Prostate gland (tissue), 2 donors: ENCODE results near the gene LRPPRC. TPM values are rescaled to one million over a fixed set of nuclear protein-coding genes. Genes with fewer than 3 reads are reported as not detected.

Experiments
- DNase-seq: peaks from one replicate; pipeline ENCODE4 v3.0.0-alpha.2; 2019; ENCODE audit warnings: low spot score
- H3K27ac ChIP-seq, 2 donors: fragments of 200-600 bp; sonication (generic); 2 replicates each; pipeline ENCODE4 v1.5.1; 2017 to 2019
- H3K27me3 ChIP-seq: fragments of 200-600 bp; sonication (generic); replicated peaks from 2 replicates; pipeline ENCODE4 v1.5.1; 2019; ENCODE audit not compliant: insufficient read depth
- H3K36me3 ChIP-seq, 2 donors: fragments of 200-600 bp; sonication (generic); 1 replicate in 1 of 2; 2 replicates in 1 of 2; pipeline versions ENCODE4 v1.5.1 to v1.8.1; 2017 to 2019
- H3K4me1 ChIP-seq: fragments of 200-600 bp; sonication (generic); replicated peaks from 2 replicates; pipeline ENCODE4 v1.5.1; 2019
- H3K4me3 ChIP-seq, 2 donors: fragments of 200-600 bp; sonication (generic); 2 replicates each; pipeline ENCODE4 v1.5.1; 2017 to 2019
- H3K9me3 ChIP-seq: fragments of 200-600 bp; sonication (generic); 2 replicates; pipeline ENCODE4 v1.5.1; 2017
- POLR2A ChIP-seq: fragments of 450-650 bp; IDR thresholded peaks from one replicate; pipeline ENCODE4 v1.6.1; 2016; ENCODE audit warnings: antibody characterized with exemption, mild to moderate bottlenecking
- POLR2AphosphoS5 ChIP-seq: sonication (generic); formaldehyde crosslinking; IDR thresholded peaks from one replicate; pipeline ENCODE4 v1.6.1; 2017; ENCODE audit warnings: antibody characterized with exemption
- WGBS: methylation state at CpG from one replicate; pipeline ENCODE4 v1.1.5; 2018; 5-methylcytosine and 5-hydroxymethylcytosine counted together
- intact Hi-C: fragments of 100-400 bp; cut with DNase I; formaldehyde crosslinking; loops from one replicate; pipeline ENCODE4 v1.14.2; 2022
- total RNA-seq, 2 donors: library from RNA; depleted of rRNA; stranded (reverse); fragments of >200 nt; gene quantifications; one replicate each; pipeline ENCODE4 v1.1.0, GENCODE V29; 2016
- TF ChIP-seq, protein P1 (sequence below), 4 experiments: fragments of 200-600 bp in 2 of 4; fragments of 450-650 bp in 2 of 4; sonication (generic) in 2 of 4; IDR thresholded peaks; 1 replicate in 3 of 4; 2 replicates in 1 of 4; pipeline ENCODE4 v1.5.1; 2016 to 2019; ENCODE audit warnings: antibody characterized with exemption in 4 of 4, mild to moderate bottlenecking in 2 of 4, moderate library complexity in 2 of 4

LRPPRC gene
- total RNA-seq, 2 donors from 2014 or later: 49.3 to 82.3 TPM

DNA sequence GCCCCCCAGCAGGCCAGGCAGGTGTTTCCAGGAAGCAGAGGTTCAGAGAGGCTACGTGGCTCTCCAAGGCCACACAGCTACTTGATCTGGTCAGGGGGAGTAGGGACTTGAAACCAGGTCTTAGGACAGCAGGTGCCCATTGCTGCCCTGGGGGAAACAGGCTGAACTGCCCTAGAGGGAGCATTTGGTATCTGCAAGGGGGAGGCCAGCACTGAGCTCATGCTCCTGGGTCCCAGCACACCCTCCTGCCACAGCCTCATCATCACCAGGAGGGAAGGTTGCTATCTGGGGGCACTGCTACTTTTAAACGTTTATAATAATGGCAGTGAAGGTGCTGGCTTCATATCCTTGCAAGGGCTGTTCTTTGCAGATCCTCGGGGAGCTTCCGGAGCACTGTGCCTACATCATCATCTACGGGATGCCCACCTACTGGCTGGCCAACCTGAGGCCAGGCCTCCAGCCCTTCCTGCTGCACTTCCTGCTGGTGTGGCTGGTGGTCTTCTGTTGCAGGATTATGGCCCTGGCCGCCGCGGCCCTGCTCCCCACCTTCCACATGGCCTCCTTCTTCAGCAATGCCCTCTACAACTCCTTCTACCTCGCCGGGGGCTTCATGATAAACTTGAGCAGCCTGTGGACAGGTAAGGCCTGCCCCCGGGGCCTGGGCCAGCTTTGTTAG lies 120.9 kb downstream of the LRPPRC start:
- no peaks in the 10 kb centered on the region for H3K9me3 ChIP-seq
- H3K27ac ChIP-seq: no peak overlapping the region
- no peak for TF ChIP-seq POLR2AphosphoS5
- TF ChIP-seq, protein P1, sequence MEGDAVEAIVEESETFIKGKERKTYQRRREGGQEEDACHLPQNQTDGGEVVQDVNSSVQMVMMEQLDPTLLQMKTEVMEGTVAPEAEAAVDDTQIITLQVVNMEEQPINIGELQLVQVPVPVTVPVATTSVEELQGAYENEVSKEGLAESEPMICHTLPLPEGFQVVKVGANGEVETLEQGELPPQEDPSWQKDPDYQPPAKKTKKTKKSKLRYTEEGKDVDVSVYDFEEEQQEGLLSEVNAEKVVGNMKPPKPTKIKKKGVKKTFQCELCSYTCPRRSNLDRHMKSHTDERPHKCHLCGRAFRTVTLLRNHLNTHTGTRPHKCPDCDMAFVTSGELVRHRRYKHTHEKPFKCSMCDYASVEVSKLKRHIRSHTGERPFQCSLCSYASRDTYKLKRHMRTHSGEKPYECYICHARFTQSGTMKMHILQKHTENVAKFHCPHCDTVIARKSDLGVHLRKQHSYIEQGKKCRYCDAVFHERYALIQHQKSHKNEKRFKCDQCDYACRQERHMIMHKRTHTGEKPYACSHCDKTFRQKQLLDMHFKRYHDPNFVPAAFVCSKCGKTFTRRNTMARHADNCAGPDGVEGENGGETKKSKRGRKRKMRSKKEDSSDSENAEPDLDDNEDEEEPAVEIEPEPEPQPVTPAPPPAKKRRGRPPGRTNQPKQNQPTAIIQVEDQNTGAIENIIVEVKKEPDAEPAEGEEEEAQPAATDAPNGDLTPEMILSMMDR (IDR thresholded peaks at IDR 0.05): no peak
- no peak for TF ChIP-seq POLR2A
- DNase-seq: no peak
- H3K36me3 ChIP-seq: no peaks in the 10 kb centered on the region
- intact Hi-C loops: no loop called here
- no peaks in the 10 kb centered on the region for H3K4me1 ChIP-seq
- 91% methylated on average over 11 of the region's 11 CpGs for WGBS
- no peak overlapping the region for H3K4me3 ChIP-seq
- no peaks in the 10 kb centered on the region for H3K27me3 ChIP-seq

GRCh38 chr2:43872151-43872550 lies 123.6 kb downstream of the LRPPRC start:
- Histone ChIP-seq H3K9me3 (no peaks in the 10 kb centered on the region), H3K4me1 (no peaks in the 10 kb centered on the region), H3K36me3 (no peaks in the 10 kb centered on the region), H3K27ac (no peak overlapping the region), H3K4me3 (no peak overlapping the region), H3K27me3 (no peaks in the 10 kb centered on the region)
- DNase-seq: no peak
- TF ChIP-seq, protein P1 (IDR thresholded peaks at IDR 0.05): no peak
- TF ChIP-seq POLR2AphosphoS5: no peak
- no peak for TF ChIP-seq POLR2A
- intact Hi-C loops: no loop called here
- 38% methylated on average over 12 of the region's 12 CpGs for WGBS

DNA sequence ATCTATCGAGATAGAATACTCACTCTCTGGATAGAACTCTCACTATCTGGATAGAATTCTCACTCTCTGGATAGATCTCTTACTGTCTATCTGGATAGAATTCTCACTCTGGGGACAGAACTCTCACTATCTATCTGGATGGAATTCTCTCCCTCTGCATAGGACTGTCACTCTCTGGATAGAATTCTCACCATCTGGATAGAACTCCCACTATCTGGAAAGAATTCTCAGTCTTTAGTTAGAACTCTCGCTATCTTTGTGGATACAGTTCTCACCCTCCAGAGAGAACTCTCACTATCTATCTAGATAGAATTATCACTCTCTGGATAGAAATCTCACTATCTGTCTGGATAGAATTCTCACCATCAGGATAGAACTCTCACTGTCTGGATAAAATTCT lies 140.5 kb downstream of the LRPPRC start:
- peaks cover 5% of the 10 kb centered on the region for H3K27me3 ChIP-seq
- WGBS: 87% methylated on average over 2 of the region's 2 CpGs
- no peaks in the 10 kb centered on the region for H3K4me1 ChIP-seq
- H3K27ac ChIP-seq: no peak overlapping the region
- no peak for TF ChIP-seq POLR2AphosphoS5
- no peak for TF ChIP-seq POLR2A
- TF ChIP-seq, protein P1 (IDR thresholded peaks at IDR 0.05): no peak
- no peaks in the 10 kb centered on the region for H3K36me3 ChIP-seq
- no peak for DNase-seq
- H3K9me3 ChIP-seq: no peaks in the 10 kb centered on the region
- no peak overlapping the region for H3K4me3 ChIP-seq
- intact Hi-C loops: no loop called here

GRCh38 chr2:43854671-43855070 lies 141.1 kb downstream of the LRPPRC start:
- H3K9me3 ChIP-seq: no peaks in the 10 kb centered on the region
- TF ChIP-seq POLR2AphosphoS5: no peak
- TF ChIP-seq, protein P1 (IDR thresholded peaks at IDR 0.05): no peak
- no peak for TF ChIP-seq POLR2A
- H3K27me3 ChIP-seq: peaks cover 5% of the 10 kb centered on the region
- DNase-seq: no peak
- H3K4me1 ChIP-seq: no peaks in the 10 kb centered on the region
- intact Hi-C loops: no loop called here
- no peak overlapping the region for H3K27ac ChIP-seq
- 89% methylated on average over 3 of the region's 3 CpGs for WGBS
- no peak overlapping the region for H3K4me3 ChIP-seq
- no peaks in the 10 kb centered on the region for H3K36me3 ChIP-seq
